K562 (cell line): Measurements from ENCODE around the gene SNX15. TPM values are rescaled to one million over a fixed set of nuclear protein-coding genes. Genes with fewer than 3 reads are reported as not detected.

Source experiments
- CHD7 ChIP-seq: fragments of 200-600 bp; sonication (generic); IDR thresholded peaks from one replicate; pipeline ENCODE4 v1.6.1; 2012; ENCODE audit warnings: mild to moderate bottlenecking, low read depth, low read length, inconsistent platforms
- CREB1 ChIP-seq, 2 experiments: sonication (generic) in 1 of 2; formaldehyde crosslinking in 1 of 2; IDR thresholded peaks; 2 replicates each; pipeline versions ENCODE4 v1.6.1 to v1.8.0; 2012 to 2022; ENCODE audit warnings: inconsistent platforms in 1 of 2, mild to moderate bottlenecking in 1 of 2, missing genetic modification reagents in 1 of 2, moderate library complexity in 1 of 2
- HLTF ChIP-seq: fragments of 450-650 bp; IDR thresholded peaks from 2 replicates; pipeline ENCODE4 v1.6.1; 2016
- IRF2 ChIP-seq: sonication (generic); formaldehyde crosslinking; IDR thresholded peaks from 2 replicates; pipeline ENCODE4 v1.8.1; 2022; ENCODE audit warnings: mild to moderate bottlenecking, missing genetic modification reagents
- L3MBTL2 ChIP-seq: fragments of 450-650 bp; IDR thresholded peaks from 2 replicates; pipeline ENCODE4 v1.6.1; 2016; ENCODE audit warnings: mild to moderate bottlenecking, moderate library complexity
- NFIX ChIP-seq: fragments of 250-450 bp; sonication (Bioruptor Pico); IDR thresholded peaks from 2 replicates; pipeline ENCODE4 v1.4.0; 2020; ENCODE audit warnings: low read depth, mild to moderate bottlenecking, moderate library complexity
- SNRNP70 ChIP-seq: fragments of 200-400 bp; formaldehyde crosslinking; optimal IDR thresholded peaks from 2 replicates; pipeline ENCODE3; 2017; ENCODE audit warnings: low read depth, low read length
- TRIM28 ChIP-seq: fragments of 450-650 bp; IDR thresholded peaks from 2 replicates; pipeline ENCODE4 v1.6.1; 2017
- ZBTB26 ChIP-seq: fragments of 450-650 bp; formaldehyde crosslinking; IDR thresholded peaks from 2 replicates; pipeline ENCODE4 v1.4.0; 2022; ENCODE audit warnings: missing genetic modification characterization
- ZNF398 ChIP-seq: fragments of 250-450 bp; sonication (Bioruptor Pico); IDR thresholded peaks from 2 replicates; pipeline ENCODE4 v1.8.0; 2021; ENCODE audit warnings: moderate library complexity, mild to moderate bottlenecking, inconsistent platforms
- ZNF778 ChIP-seq: fragments of 450-650 bp; formaldehyde crosslinking; IDR thresholded peaks from 2 replicates; pipeline ENCODE4 v1.4.0; 2020; ENCODE audit warnings: mild to moderate bottlenecking, moderate library complexity
- ZNF830 ChIP-seq: fragments of 250-450 bp; sonication (Bioruptor Pico); IDR thresholded peaks from 2 replicates; pipeline ENCODE4 v1.5.0; 2021; ENCODE audit warnings: mild to moderate bottlenecking
- polyA plus RNA-seq, 8 experiments: library from polyadenylated mRNA; depleted of rRNA in 4 of 8; stranded (reverse) in 5 of 8; unstranded in 3 of 8; fragments of >200 nt; fragmentation: Nextera tagmentation in 2 of 8; fragmentation: Illumina TruSeq in 1 of 8; extraction: Ambion mirVana in 2 of 8; extraction: Trizol in 1 of 8; gene quantifications; 2 replicates each; pipeline versions ENCODE4 v1.2.1 to v1.2.3, GENCODE V29; 2011 to 2014; ENCODE audit warnings: inconsistent platforms in 1 of 8, missing spikeins in 1 of 8
- total RNA-seq, 7 experiments: library from RNA; depleted of rRNA in 6 of 7; stranded (reverse); fragments of >200 nt in 6 of 7; fragmentation: Illumina TruSeq in 2 of 7; extraction: Trizol in 2 of 7; gene quantifications; 2 replicates each; pipeline versions ENCODE4 v1.2.1 to v1.2.3, GENCODE V29; 2011 to 2021; ENCODE audit warnings: low replicate concordance in 1 of 7

The SNX15 gene
- total and polyA plus RNA-seq, 9 of the 15 experiments (the other 6 are each of a cell fraction or from before 2014, with no cell fraction given): 1.8 to 27.8 (median 15.2) TPM

- TF ChIP-seq CHD7: no peak
- TF ChIP-seq SNRNP70: no peak
- peak; percentile 97 for TF ChIP-seq L3MBTL2
- no peak for TF ChIP-seq ZNF398 (CRISPR knock-in tag)
- TF ChIP-seq HLTF: no peak
- no peak for TF ChIP-seq ZBTB26 (CRISPR knock-in tag)
- no peak for TF ChIP-seq NFIX
- no peak for TF ChIP-seq IRF2 (CRISPR knock-in tag)
- TF ChIP-seq ZNF778 (CRISPR knock-in tag): no peak
- peak; percentile 60; the same call in 1 of the 2 replicates for TF ChIP-seq TRIM28
- TF ChIP-seq CREB1 (IDR thresholded peaks at IDR 0.05): no peak; the same call in 1 of the 2 replicates
- peak; percentile 53; the same call in 1 of the 2 replicates for TF ChIP-seq CREB1 (CRISPR knock-in tag; IDR thresholded peaks at IDR 0.05)
- 0 out of 2 replicates have a peak, but pooled peaks have one; percentile 29 for TF ChIP-seq ZNF830 (CRISPR knock-in tag)
These were observed at the start of gene SNX15 (continued) for GRCh38 chr11:65027213-65028067.
